OCI-LY1 (cell line): Measurements from ENCODE around the gene RERE.

Experiments
- CTCF ChIP-seq: fragments of 200-600 bp; sonication (generic), shearing (Covaris generic); IDR thresholded peaks from 2 replicates; pipeline ENCODE4 v1.5.1; 2017; ENCODE audit warnings: mild to moderate bottlenecking, antibody characterized with exemption, low read length, moderate library complexity, mixed read lengths
- EZH2 ChIP-seq: fragments of 200-600 bp; sonication (generic), shearing (Covaris generic); IDR thresholded peaks from 2 replicates; pipeline ENCODE4 v1.8.0; 2017; ENCODE audit warnings: borderline replicate concordance, mixed run types, mild to moderate bottlenecking, antibody characterized with exemption, low read length, moderate library complexity, mixed read lengths

GRCh38 chr1:8812081-8812480 is 5.4 kb downstream of the RERE start:
- TF ChIP-seq CTCF (no peak), EZH2 (no peak)
